ENCODE data around the gene FAAP100.
A peak's percentile ranks its signal among the peaks of the same experiment; 100 is the strongest.
"Not testable (repeated sequence)": the region's sequence is repeated elsewhere in the genome, so short reads cannot be mapped to it uniquely, and the experiment has no call there.

FAAP100 gene

GRCh38 chr17:81536299-81537290 lies 15.6 kb downstream of the FAAP100 start:
- no peak for DNase-seq

- no peak for DNase-seq
Measured at GRCh38 chr17:81535480-81536298, 16.5 kb downstream of the FAAP100 start.

GRCh38 chr17:81535007-81535328 lies 17.2 kb downstream of the FAAP100 start:
- DNase-seq, result no peak

- DNase-seq, result no peak
Measured at GRCh38 chr17:81534157-81535006, 17.8 kb downstream of the FAAP100 start.

DNA sequence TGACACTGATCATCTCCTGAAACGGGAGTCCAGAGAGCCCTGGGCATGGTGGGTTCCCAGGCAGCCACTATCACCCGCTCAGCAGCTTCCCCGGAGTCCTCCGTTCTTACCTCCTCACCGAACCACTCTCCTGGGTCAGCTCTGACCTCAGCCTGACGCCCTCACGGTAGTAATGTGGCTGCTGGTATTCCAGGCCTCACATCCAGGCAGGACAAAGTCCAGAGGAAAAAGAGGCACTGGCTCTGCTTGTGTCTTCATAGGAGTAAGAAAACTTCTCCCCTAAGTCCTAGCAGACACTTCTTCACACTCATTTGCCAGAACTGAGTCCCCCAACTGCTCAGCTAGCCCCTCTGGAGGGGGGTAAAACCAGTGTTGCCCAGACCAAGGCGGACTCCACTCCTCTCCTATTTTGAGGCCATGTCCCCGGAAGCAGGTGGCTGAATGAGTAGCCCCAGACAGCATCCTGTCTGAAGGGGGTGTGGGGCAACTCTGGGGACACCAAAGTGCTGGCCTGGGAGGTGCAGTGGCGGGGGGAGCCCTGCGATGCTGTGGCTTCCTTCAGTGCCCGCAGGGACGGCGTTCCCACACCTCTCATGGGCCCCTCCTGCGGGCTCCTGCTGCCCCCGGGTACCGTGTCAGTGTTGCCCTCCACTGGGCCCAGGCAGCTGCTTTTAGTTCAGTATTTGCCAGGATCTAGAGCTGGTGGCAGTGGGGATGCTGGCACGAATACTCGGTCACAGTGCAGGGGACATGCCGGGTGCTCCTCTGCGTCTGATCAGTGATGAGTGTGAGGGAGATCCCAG lies 18.6 kb downstream of the FAAP100 start:
- DNase-seq, result no peak

DNA sequence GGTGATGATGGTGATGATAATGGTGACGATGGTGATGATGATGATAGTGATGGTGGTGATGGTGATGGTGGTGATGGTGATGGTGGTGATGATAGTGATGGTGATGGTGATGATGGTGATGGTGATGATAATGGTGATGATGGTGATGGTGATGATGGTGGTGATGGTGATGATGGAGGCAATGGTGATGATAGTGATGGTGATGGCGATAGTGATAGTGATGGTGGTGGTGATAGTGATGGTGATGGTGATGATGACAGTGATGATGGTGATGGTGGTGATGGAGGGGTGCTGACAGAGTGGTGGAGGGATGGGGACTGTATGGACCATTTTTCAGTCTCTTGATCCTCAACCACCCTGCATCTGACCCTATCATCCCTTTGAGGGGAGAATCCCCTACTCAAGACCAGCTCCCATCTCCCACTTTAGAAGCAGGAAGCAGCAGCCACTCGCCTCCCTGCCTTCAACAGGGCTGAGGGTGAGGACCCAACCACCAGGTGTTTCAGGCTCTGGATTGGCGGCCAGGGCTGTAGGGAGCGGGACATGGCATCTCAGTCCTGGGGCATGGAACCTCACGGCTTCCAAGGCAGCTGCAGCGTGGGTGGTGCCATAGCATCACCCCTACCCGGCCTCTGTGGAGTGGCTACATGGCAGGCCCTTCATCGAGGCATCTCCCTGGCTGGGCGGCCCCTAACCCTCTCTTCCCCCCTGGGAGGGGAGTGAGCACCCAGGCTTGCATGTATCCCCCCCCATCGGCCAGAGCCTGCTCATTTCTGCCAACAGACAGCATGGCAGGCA lies 19.5 kb downstream of the FAAP100 start:
- no peak for DNase-seq

- not testable (repeated sequence) for DNase-seq
Measured at GRCh38 chr17:81531998-81532404, 20.2 kb downstream of the FAAP100 start.

DNA sequence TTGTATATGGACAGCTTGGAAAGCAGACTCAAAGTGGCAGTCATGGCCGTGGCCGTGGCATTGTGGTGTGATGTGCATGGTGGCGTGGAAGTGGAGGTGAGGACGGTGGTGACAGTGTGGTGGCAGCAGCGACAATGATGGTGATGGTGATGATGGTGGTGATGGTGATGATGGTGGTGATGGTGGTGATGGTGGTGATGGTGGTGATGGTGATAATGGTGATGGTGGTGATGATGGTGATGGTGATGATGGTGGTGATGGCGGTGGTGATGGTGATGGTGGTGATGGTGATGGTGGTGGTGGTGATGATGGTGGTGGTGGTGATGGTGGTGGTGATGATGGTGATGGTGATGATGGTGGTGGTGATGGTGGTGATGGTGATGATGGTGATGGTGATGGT lies 21.1 kb downstream of the FAAP100 start:
- DNase-seq, result not testable (repeated sequence)

- no peak for DNase-seq
Measured at GRCh38 chr17:81529437-81529803, 22.7 kb downstream of the FAAP100 start.

GRCh38 chr17:81528651-81529436 lies 23.3 kb downstream of the FAAP100 start:
- DNase-seq, result no peak

GRCh38 chr17:81528384-81528650 lies 23.8 kb downstream of the FAAP100 start:
- no peak for DNase-seq

- no peak for DNase-seq
Measured at GRCh38 chr17:81527591-81528383, 24.4 kb downstream of the FAAP100 start, which contains the start of gene FSCN2. FSCN2 (plus strand) TSS chr17:81528377; CDS start chr17:81528532, 155 bp downstream.

GRCh38 chr17:81526662-81527571 lies 25.2 kb downstream of the FAAP100 start:
- no peak for DNase-seq

- no peak for DNase-seq
Measured at GRCh38 chr17:81524865-81525159, 27.3 kb downstream of the FAAP100 start.

- DNase-seq, result no peak
Measured at GRCh38 chr17:81524039-81524864, 27.9 kb downstream of the FAAP100 start.

- DNase-seq, result peak; percentile 41
Measured at GRCh38 chr17:81523402-81524038, 28.6 kb downstream of the FAAP100 start.

Data from NCI-H226 (cell line).